ENCODE data around the gene SEL1L. TPM values are rescaled to one million over a fixed set of nuclear protein-coding genes. Genes with fewer than 3 reads are reported as not detected.

SEL1L gene
- total and polyA plus RNA-seq, 2 of the 13 experiments (the other 11 are each of a cell fraction or from before 2014, with no cell fraction given), result 15.3 to 61.0 TPM

- no peak for TF ChIP-seq GRHL1 (CRISPR knock-in tag; conservative IDR thresholded peaks at IDR 0.05)
- TF ChIP-seq ZNF121 (CRISPR knock-in tag; IDR thresholded peaks at IDR 0.05), result no peak
- peak; percentile 20 for TF ChIP-seq TEAD3 (CRISPR knock-in tag; optimal IDR thresholded peaks at IDR 0.05; ENCODE audit: borderline replicate concordance)
- TF ChIP-seq CBX2 (IDR thresholded peaks at IDR 0.05; ENCODE audit: low read depth, low read length), result no peak
- TF ChIP-seq CBX2 (CRISPR knock-in tag; IDR thresholded peaks at IDR 0.05; ENCODE audit: low read depth), result no peak
- TF ChIP-seq RFX5 (IDR thresholded peaks at IDR 0.05; ENCODE audit: low read depth, low read length), result no peak
- no peak for TF ChIP-seq BCL3 (CRISPR knock-in tag; IDR thresholded peaks at IDR 0.05)
- no peak for TF ChIP-seq ZMYM2 (CRISPR knock-in tag; IDR thresholded peaks at IDR 0.05)
- TF ChIP-seq ZNF468 (CRISPR knock-in tag; IDR thresholded peaks at IDR 0.05), result no peak
- no peak for TF ChIP-seq NFAT5 (CRISPR knock-in tag; IDR thresholded peaks at IDR 0.05)
- no peak for TF ChIP-seq ZC3H4 (CRISPR knock-in tag; IDR thresholded peaks at IDR 0.05; ENCODE audit: borderline replicate concordance)
- no peak for TF ChIP-seq ZNF691 (CRISPR knock-in tag; IDR thresholded peaks at IDR 0.05; ENCODE audit: borderline replicate concordance, low read depth)
- no peak for TF ChIP-seq CEBPB (IDR thresholded peaks at IDR 0.05; ENCODE audit: borderline replicate concordance, low read depth, low read length)
- TF ChIP-seq STAG1 (CRISPR knock-in tag; IDR thresholded peaks at IDR 0.05), result peak; percentile 92
- TF ChIP-seq CSRNP2 (CRISPR knock-in tag; conservative IDR thresholded peaks at IDR 0.05; ENCODE audit: low read depth), result no peak
- TF ChIP-seq RORA (CRISPR knock-in tag; IDR thresholded peaks at IDR 0.05), result no peak
- TF ChIP-seq ZNF563 (CRISPR knock-in tag; IDR thresholded peaks at IDR 0.05), result no peak
- no peak for TF ChIP-seq NR3C1 (CRISPR knock-in tag; IDR thresholded peaks at IDR 0.05)
- TF ChIP-seq SMC3 (IDR thresholded peaks at IDR 0.05; ENCODE audit: low read length), result peak; percentile 79
- TF ChIP-seq JUND (CRISPR knock-in tag; IDR thresholded peaks at IDR 0.05), result no peak
Measured at GRCh38 chr14:81464253-81465002, 69.2 kb downstream of the SEL1L start (continued).
